ENCODE measurements around the gene GLT1D1. TPM values are rescaled to one million over a fixed set of nuclear protein-coding genes. Genes with fewer than 3 reads are reported as not detected.

Gene GLT1D1
- total and polyA plus RNA-seq, 2 of the 8 experiments (the other 6 are each of a cell fraction or from before 2014, with no cell fraction given): 1.5 to 3.6 TPM

- H3K4me3 ChIP-seq (ENCODE audit: extremely low read depth in 1 of 4, insufficient read depth in 2 of 4, low read depth in 3 of 4, low read length in 4 of 4): no peak overlapping the region
- CTCF ChIA-PET (ENCODE audit: partially characterized antibody): interaction anchor here (0.7 kb wide), 1 partner anchor 200 kb away, joined by 3 read pairs; no protein-coding TSS in a partner anchor
- H2BK20ac ChIP-seq (ENCODE audit: low read length): no peak overlapping the region
- H3K4ac ChIP-seq (replicated peaks; ENCODE audit: insufficient read length, low read depth, low read length): no peak overlapping the region
- H3K56ac ChIP-seq (replicated peaks; ENCODE audit: insufficient read length, low read depth, low read length): no peak overlapping the region
- no peak overlapping the region for H4K91ac ChIP-seq (replicated peaks; ENCODE audit: insufficient read length, low read length)
- POLR2A ChIA-PET (ENCODE audit: partially characterized antibody): no interaction called here
- H2BK12ac ChIP-seq (ENCODE audit: low read depth, low read length): no peak overlapping the region
- H4K5ac ChIP-seq (ENCODE audit: insufficient read length, low read depth, low read length): no peak overlapping the region
- no peak overlapping the region for H3K9ac ChIP-seq (replicated peaks in 1 of 4; ENCODE audit: extremely low read depth in 1 of 4, low read depth in 3 of 4, low read length in 3 of 4)
- TF ChIP-seq CTCF (IDR thresholded peaks at IDR 0.05; ENCODE audit: control extremely low read depth in 1 of 3, insufficient read depth in 1 of 3, low read depth in 1 of 3, low read length in 3 of 3): no peak
- TF ChIP-seq SAP30 (IDR thresholded peaks at IDR 0.05; ENCODE audit: insufficient read depth, insufficient replicate concordance, low read length): no peak
- no peak for TF ChIP-seq ATF3 (IDR thresholded peaks at IDR 0.05; ENCODE audit: insufficient read depth, low read depth, low read length)
- no peak for TF ChIP-seq MAFK (IDR thresholded peaks at IDR 0.05; ENCODE audit: low read depth, low read length)
- TF ChIP-seq PHF8 (conservative IDR thresholded peaks at IDR 0.05; ENCODE audit: low read depth, low read length): no peak
- no peak for TF ChIP-seq TCF12 (IDR thresholded peaks at IDR 0.05; ENCODE audit: low read depth, low read length)
- no peak for TF ChIP-seq SP1 (IDR thresholded peaks at IDR 0.05; ENCODE audit: low read depth, low read length)
- TF ChIP-seq KDM4A (IDR thresholded peaks at IDR 0.05; ENCODE audit: low read depth, low read length, severe bottlenecking): no peak
- TF ChIP-seq CBX5 (IDR thresholded peaks at IDR 0.05; ENCODE audit: low read depth, low read length): no peak
- TF ChIP-seq GTF2F1 (IDR thresholded peaks at IDR 0.05; ENCODE audit: borderline replicate concordance, low read depth, low read length): no peak
- no peak for TF ChIP-seq RXRA (IDR thresholded peaks at IDR 0.05; ENCODE audit: insufficient read depth, low read depth, low read length)
- DNase-seq (ENCODE audit: low read depth in 1 of 2, low spot score in 2 of 2) (no peak), FAIRE-seq (no peak)
- no peaks in the 10 kb centered on the region for H3K79me1 ChIP-seq (ENCODE audit: low read depth, low read length)
- H2AK5ac ChIP-seq (ENCODE audit: low read depth, low read length): no peak overlapping the region
- H4K8ac ChIP-seq (ENCODE audit: extremely low read depth, insufficient read depth, low read length): no peak overlapping the region
- H3K27me3 ChIP-seq (replicated peaks in 1 of 4; ENCODE audit: control insufficient read depth in 3 of 4, extremely low read depth in 1 of 4, insufficient read depth in 3 of 4, low read length in 3 of 4): no peaks in the 10 kb centered on the region
- H3K23me2 ChIP-seq (ENCODE audit: low read depth, low read length): no peaks in the 10 kb centered on the region
- 81% methylated on average over 7 of the region's 7 CpGs; no CpG with 5 or more reads in 1 of the 2 experiments for WGBS, 2 experiments (ENCODE audit: extremely low coverage in 1 of 2, insufficient coverage in 1 of 2, insufficient read length in 1 of 2, insufficient replicate concordance in 2 of 2, low coverage in 1 of 2, low lambda C conversion rate in 2 of 2, missing lambda C conversion rate in 1 of 2)
- no peak overlapping the region for H3K14ac ChIP-seq (ENCODE audit: insufficient read length)
- no peak overlapping the region for H3K27ac ChIP-seq (ENCODE audit: low read depth, low read length)
- H3K36me3 ChIP-seq (ENCODE audit: control insufficient read depth in 2 of 4, insufficient read depth in 4 of 4, low read length in 3 of 4): no peaks in the 10 kb centered on the region; a peak in 1 of 8 replicates
- H2BK120ac ChIP-seq (replicated peaks; ENCODE audit: low read depth, low read length): no peak overlapping the region
- H2AFZ ChIP-seq (ENCODE audit: low read length): no peak overlapping the region
- no peaks in the 10 kb centered on the region for H3K9me3 ChIP-seq (ENCODE audit: insufficient read depth in 2 of 2, low read depth in 1 of 2, low read length in 1 of 2)
- H3K18ac ChIP-seq (ENCODE audit: extremely low read depth, low read length): no peak overlapping the region
- no peaks in the 10 kb centered on the region for H3K4me1 ChIP-seq (replicated peaks in 1 of 4; ENCODE audit: control insufficient read depth in 3 of 4, insufficient read depth in 4 of 4, low read length in 3 of 4)
- H4K20me1 ChIP-seq (replicated peaks in 1 of 2; ENCODE audit: control insufficient read depth in 1 of 2, insufficient read depth in 2 of 2, low read length in 2 of 2): no peaks in the 10 kb centered on the region
- H3K4me2 ChIP-seq (ENCODE audit: insufficient read depth in 1 of 2, low read depth in 2 of 2, low read length in 2 of 2): no peak overlapping the region
- H2BK5ac ChIP-seq (ENCODE audit: low read depth, low read length): no peak overlapping the region
- no peak overlapping the region for H2BK15ac ChIP-seq (ENCODE audit: low read length)
- H3K23ac ChIP-seq (ENCODE audit: insufficient read length): no peak overlapping the region
- H3K79me2 ChIP-seq (ENCODE audit: control insufficient read depth in 1 of 2, insufficient read depth in 2 of 2, low read length in 2 of 2): no peaks in the 10 kb centered on the region
Observed at GRCh38 chr12:128830505-128830893, 22.8 kb upstream of the GLT1D1 start.

Data from H1 (cell line).